ENCODE data around the gene TNFRSF12A.
"Not testable (repeated sequence)": the region's sequence is repeated elsewhere in the genome, so short reads cannot be mapped to it uniquely, and the experiment has no call there.

TNFRSF12A gene

GRCh38 chr16:3069146-3069545 lies 49.0 kb downstream of the TNFRSF12A start:
- not testable (repeated sequence) for FAIRE-seq

GRCh38 chr16:3070608-3071111 lies 50.5 kb downstream of the TNFRSF12A start:
- FAIRE-seq: no peak

DNA sequence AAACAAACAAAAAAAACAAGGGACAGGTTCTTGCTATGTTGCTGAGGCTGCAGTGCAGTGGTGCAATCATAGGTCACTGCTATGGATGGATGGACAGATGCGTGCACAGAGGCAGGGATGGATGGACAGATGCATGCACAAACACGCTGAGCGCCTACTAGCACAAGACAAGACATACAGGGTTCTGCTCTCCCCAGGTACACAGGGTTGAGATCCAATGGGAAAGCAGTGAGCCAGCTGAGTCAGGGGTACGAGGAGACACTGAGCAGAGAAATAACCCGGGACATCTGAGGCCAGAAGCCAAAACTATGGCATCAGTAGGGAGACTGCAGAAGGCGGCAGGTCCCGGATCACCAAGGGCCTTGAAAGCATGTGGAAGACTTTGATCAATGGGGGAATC lies 51.5 kb downstream of the TNFRSF12A start:
- FAIRE-seq: no peak
